ENCODE measurements around the gene ZFP42.
"Not testable (repeated sequence)": the region's sequence is repeated elsewhere in the genome, so short reads cannot be mapped to it uniquely, and the experiment has no call there.

The ZFP42 gene

DNA sequence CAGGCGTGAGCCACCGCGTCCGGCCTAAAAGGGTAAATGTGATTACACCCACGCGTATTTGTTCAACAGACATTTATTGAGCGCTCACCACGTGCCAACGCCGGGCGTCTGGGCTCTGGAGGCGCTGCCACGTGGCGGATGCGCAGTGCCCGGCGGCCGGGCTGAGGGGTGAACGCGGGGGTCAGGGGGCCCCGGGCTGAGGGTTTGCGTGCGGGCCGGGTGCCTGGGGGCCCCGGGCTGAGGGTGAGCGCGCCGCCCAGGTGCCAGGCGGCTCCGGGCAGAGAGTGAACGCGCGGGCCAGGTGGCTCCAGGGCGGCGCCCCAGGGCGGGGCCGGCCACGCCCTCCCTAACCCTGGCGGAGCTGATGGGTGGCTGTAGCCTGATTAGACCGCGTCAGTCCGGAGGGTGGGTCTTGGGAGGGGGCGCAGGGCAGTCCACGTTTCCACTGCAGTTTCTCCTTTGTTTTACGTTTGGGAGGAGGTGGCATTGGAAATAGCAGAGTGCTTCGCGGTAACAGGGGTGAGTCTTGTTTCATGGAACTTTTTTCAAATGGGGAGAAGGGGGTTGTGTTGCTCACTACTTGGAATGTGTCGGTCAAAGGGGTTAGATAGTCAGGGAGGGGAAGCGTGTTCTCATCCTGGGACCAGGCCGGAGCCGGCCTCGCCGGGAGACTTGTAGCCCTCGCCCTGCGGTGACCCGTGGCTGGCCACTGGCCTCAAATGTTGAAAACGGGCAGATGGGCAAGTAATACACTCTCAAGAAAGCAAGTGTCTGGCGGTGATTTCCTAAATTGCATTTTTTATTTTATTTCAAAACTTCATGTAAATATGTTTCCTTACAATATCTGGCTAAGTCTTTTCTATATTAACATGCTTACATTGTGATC lies at the start of gene ZFP42:
TSS of gene ZFP42 (plus strand) at position 450 of the 886 bp plus-strand sequence. CDS start 7,037 bp downstream, outside the sequence.
- no peak for DNase-seq

DNA sequence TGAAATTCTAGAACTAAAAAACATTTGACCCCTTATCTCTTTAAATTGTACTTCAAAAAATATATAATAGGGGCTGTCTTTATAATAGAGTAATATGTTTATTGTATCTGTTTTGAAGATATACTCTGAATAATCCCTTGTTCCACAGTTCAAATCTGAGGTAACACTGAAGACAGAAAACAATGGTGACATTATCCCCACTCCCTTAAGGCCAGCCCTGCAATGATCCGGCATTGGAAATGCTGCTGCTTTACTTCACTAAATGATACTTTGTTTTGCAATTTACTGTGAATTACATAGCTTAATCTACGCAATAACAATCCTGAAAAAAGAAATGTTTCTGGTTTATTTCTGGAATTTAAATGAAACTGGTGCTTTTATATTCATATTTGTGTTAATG lies 34.4 kb upstream of the ZFP42 start:
- no peak for DNase-seq

- no peak for DNase-seq
Measured at GRCh38 chr4:187961961-187962360, 33.6 kb upstream of the ZFP42 start.

GRCh38 chr4:187962926-187963325 lies 32.6 kb upstream of the ZFP42 start:
- no peak for DNase-seq

- no peak for DNase-seq
Measured at GRCh38 chr4:187965726-187966125, 29.8 kb upstream of the ZFP42 start.

GRCh38 chr4:187972135-187972534 lies 23.4 kb upstream of the ZFP42 start:
- DNase-seq = no peak

- no peak for DNase-seq
Measured at GRCh38 chr4:187983746-187984145, 11.8 kb upstream of the ZFP42 start.

DNA sequence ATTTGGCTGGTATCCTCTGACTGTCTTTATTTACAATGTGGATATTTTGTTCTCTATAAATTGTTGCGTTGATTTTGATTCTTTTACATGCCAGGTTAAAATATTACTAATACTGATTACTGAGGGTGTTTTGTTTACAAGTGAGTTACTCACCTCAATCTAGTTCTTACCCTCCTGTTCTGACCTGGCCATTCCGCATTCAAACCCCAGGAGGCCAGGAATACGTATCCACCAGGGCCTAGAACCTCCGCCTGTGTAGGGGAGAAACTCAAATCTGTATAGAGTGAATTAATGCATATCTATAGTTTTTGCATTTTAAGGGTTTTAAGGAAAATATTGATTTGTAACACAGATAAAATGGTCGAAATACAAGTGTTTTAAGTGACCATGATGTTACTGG lies 2.6 kb upstream of the ZFP42 start:
- no peak for DNase-seq

GRCh38 chr4:187993827-187994226 lies 1.7 kb upstream of the ZFP42 start:
- DNase-seq = no peak

DNA sequence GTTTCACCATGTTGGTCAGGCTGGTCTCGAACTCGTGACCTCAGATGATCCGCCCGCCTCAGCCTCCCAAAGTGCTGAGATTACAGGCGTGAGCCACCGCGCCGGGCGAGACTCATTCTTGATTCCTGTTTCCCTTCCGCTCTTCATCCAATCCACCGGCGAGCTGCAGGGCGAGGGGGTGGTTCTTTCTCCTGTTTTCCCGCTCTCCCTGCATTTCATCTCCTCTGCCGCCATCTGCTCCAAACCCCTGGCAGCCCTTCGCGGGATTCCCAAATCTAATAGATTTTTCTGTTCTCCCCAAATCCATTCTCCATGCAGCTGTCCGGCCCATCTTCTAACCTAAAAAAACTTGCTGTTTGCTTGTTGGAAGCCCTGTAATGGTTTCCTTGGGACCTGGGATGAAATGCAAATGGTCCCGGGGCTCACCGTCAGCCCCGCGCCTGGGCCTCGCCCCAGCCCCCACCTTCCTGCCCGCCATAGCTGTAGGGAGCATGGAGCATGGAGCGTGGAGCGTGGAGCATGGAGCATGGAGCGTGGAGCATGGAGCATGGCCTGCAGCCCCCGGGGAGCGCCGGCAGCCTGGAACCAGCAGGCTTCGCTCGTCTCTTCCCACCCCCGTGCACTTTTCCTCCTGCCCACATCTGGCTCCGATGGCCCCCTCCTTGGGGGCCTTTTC lies 1.1 kb downstream of the ZFP42 start:
- DNase-seq = no peak

DNA sequence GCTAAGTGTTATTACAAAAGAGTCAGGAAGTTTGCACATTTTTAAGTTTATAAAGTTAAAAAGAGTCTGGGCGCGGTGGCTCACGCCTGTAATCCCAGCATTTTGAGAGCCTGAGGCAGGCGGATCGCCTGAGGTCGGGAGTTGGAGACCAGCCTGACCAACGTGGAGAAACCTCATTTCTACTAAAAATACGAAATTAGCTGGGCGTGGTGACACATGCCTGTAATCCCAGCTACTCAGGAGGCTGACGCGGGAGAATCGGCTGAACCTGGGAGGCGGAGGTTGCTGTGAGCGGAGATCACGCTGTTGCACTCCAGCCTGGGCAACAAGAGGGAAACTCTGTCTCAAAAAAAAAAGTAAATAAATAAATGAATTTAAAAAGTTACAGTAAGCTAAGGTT lies 2.4 kb downstream of the ZFP42 start:
- DNase-seq = not testable (repeated sequence)

DNA sequence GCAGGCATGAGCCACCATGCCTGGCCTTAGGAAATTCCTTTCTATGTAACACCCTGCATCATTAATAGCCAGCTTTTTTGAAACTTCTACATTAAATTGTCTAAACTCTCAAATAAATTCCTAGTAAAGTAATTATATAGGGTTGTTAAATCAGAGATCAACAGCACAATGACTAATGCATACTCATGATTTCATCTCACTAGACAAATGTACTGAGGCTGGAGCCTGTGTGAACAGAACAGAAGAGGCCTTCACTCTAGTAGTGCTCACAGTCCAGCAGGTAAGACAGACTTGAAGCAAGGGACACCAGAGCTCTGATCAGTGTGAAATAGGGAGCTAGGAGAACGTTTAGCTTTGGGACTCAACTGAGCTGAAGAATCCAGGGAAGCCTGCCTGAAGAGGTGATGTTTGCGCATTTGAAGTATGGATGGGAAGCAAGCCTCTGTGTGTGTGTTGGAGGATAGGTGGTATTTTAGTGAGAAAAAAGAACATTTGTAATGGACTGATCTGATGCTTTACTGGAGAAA lies 3.9 kb downstream of the ZFP42 start:
- DNase-seq = no peak

DNA sequence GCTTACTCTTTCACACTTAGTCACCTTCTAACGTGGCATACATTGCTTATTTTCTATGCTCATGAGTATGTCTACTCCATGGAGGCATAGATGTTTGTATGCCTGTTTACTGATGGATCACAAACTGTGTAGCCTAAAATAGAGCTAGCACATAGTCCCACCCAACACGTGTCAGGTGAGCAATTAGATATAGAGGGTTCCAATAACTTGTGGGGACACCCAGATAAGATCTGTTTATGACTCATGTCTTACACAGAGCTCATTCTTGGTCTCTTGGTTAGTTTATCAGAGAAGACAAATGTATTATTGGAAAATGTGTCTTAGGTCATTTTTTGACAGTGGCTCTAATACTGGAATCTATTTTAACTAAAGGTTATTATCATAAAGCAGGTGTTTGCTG lies 6.8 kb downstream of the ZFP42 start:
- no peak for DNase-seq

GRCh38 chr4:188002751-188003150 lies 7.2 kb downstream of the ZFP42 start:
- no peak for DNase-seq

GRCh38 chr4:188005561-188005960 lies 10.0 kb downstream of the ZFP42 start:
- DNase-seq = no peak

DNA sequence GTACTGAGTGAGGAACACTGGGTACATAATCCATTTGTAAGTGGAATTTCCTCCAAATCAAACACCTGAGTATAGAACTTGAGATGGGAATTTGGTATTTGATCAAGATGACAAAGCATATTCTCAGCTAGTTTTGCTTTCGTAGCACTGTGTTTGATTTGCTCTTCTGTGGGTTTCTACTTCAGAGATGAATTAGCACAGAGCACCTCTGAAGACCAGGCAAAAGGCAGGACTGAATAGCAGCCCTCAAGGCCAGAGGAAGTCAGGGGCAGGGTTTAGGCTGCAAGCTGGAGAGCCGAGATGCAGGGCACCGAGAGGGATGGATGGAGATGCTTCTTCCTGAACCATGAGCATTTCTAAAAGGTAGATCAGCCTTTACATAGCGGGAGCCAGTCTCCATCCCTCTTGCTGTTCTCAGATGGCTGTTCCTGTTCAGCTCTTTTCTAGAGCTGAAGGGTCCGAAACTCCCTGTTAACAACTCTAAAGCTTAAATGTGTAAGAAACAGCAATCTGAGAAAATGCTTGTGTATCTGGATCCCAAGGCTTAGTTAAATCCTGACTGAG lies 10.8 kb downstream of the ZFP42 start:
- no peak for DNase-seq

DNA sequence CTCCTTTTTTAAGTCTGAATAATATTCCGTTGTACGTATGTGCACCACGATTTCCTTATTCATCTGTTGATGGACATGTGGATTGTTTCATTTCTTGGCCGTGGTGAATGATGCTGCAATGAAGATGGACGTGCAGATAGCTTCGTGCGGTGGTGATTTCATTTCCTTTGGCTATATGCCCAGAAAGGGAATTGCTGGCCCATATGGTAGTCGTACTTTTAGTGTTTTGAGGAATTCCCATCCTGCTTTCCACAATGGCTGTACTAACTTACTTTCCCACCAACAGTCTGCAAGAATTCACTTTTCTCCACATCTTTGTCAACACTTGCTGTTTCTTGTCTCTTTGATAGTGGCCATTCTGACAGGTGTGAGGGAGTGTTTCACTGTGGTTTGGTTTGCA lies 12.8 kb downstream of the ZFP42 start:
- no peak for DNase-seq

GRCh38 chr4:188012426-188012945 lies 16.9 kb downstream of the ZFP42 start:
- DNase-seq = no peak

GRCh38 chr4:188015025-188015940 lies 19.7 kb downstream of the ZFP42 start:
- no peak for DNase-seq

- no peak for DNase-seq
Measured at GRCh38 chr4:188016754-188017153, 21.2 kb downstream of the ZFP42 start.

GRCh38 chr4:188018262-188018661 lies 22.7 kb downstream of the ZFP42 start:
- DNase-seq = no peak

GRCh38 chr4:188021548-188022249 lies 26.1 kb downstream of the ZFP42 start:
- no peak for DNase-seq
